ENCODE data around the gene MYO5B.

The MYO5B gene

GRCh38 chr18:49960376-49960775 lies 234.6 kb downstream of the MYO5B start:
- Histone ChIP-seq H3K4me2 (ENCODE audit: insufficient read depth, low read length, poor library complexity, severe bottlenecking) (no peak overlapping the region), H2AFZ (ENCODE audit: low read length) (no peak overlapping the region), H3K9me3 (replicated peaks in 1 of 2; ENCODE audit: control insufficient read depth in 2 of 2, insufficient read depth in 1 of 2, low read depth in 1 of 2, low read length in 2 of 2) (no peaks in the 10 kb centered on the region), H4K91ac (ENCODE audit: low read depth, low read length, poor library complexity) (no peak overlapping the region), H3K4me1 (ENCODE audit: control insufficient read depth in 2 of 2, insufficient read depth in 1 of 2, low read depth in 1 of 2, low read length in 2 of 2) (no peaks in the 10 kb centered on the region), H3K4me3 (ENCODE audit: low read length in 2 of 2) (no peak overlapping the region), H4K8ac (ENCODE audit: low read depth, low read length) (no peak overlapping the region), H3K4ac (ENCODE audit: low read length) (no peak overlapping the region), H2BK12ac (ENCODE audit: low read length) (no peak overlapping the region), H2BK15ac (ENCODE audit: low read length) (no peak overlapping the region), H2BK5ac (ENCODE audit: low read length) (no peak overlapping the region), H3K27ac (replicated peaks; ENCODE audit: low read length) (no peak overlapping the region), H3K18ac (ENCODE audit: low read length) (no peak overlapping the region), H3K79me1 (ENCODE audit: low read depth, low read length) (no peaks in the 10 kb centered on the region), H3K27me3 (ENCODE audit: control insufficient read depth in 3 of 3, insufficient read depth in 3 of 3, low read depth in 1 of 3, low read length in 3 of 3) (no peaks in the 10 kb centered on the region), H2BK120ac (ENCODE audit: low read depth, low read length) (no peak overlapping the region), H3K9ac (ENCODE audit: low read depth, low read length, poor library complexity) (no peak overlapping the region), H3K23ac (ENCODE audit: low read depth, low read length, poor library complexity) (no peak overlapping the region), H2AK5ac (ENCODE audit: low read depth, low read length) (no peak overlapping the region), H3K36me3 (replicated peaks in 1 of 2; ENCODE audit: control insufficient read depth in 2 of 2, insufficient read depth in 2 of 2, low read length in 2 of 2) (no peaks in the 10 kb centered on the region), H3K14ac (ENCODE audit: low read length) (peak overlapping the region; percentile 4)
- no peak for DNase-seq (ENCODE audit: low spot score)
- WGBS, 2 donors (ENCODE audit: extremely low coverage in 2 of 2, insufficient read length in 2 of 2, insufficient replicate concordance in 1 of 2), result no CpG with 5 or more reads among the region's 4 CpGs

- no peaks in the 10 kb centered on the region for H3K9me3 ChIP-seq (replicated peaks in 1 of 2; ENCODE audit: control insufficient read depth in 2 of 2, insufficient read depth in 1 of 2, low read depth in 1 of 2, low read length in 2 of 2)
- WGBS, 2 donors (ENCODE audit: extremely low coverage in 2 of 2, insufficient read length in 2 of 2, insufficient replicate concordance in 1 of 2), result no CpG with 5 or more reads among the region's 5 CpGs
- no peak overlapping the region for H2BK120ac ChIP-seq (ENCODE audit: low read depth, low read length)
- H2AK5ac ChIP-seq (ENCODE audit: low read depth, low read length), result no peak overlapping the region
- no peak overlapping the region for H2BK5ac ChIP-seq (ENCODE audit: low read length)
- no peak overlapping the region for H3K14ac ChIP-seq (ENCODE audit: low read length)
- no peak overlapping the region for H2BK15ac ChIP-seq (ENCODE audit: low read length)
- H3K27ac ChIP-seq (replicated peaks; ENCODE audit: low read length), result no peak overlapping the region
- no peak overlapping the region for H2BK12ac ChIP-seq (ENCODE audit: low read length)
- no peak overlapping the region for H4K8ac ChIP-seq (ENCODE audit: low read depth, low read length)
- H3K4ac ChIP-seq (ENCODE audit: low read length), result no peak overlapping the region
- H2AFZ ChIP-seq (ENCODE audit: low read length), result no peak overlapping the region
- no peak overlapping the region for H3K23ac ChIP-seq (ENCODE audit: low read depth, low read length, poor library complexity)
- no peaks in the 10 kb centered on the region for H3K27me3 ChIP-seq (ENCODE audit: control insufficient read depth in 3 of 3, insufficient read depth in 3 of 3, low read depth in 1 of 3, low read length in 3 of 3)
- H3K4me2 ChIP-seq (ENCODE audit: insufficient read depth, low read length, poor library complexity, severe bottlenecking), result no peak overlapping the region
- H3K36me3 ChIP-seq (replicated peaks in 1 of 2; ENCODE audit: control insufficient read depth in 2 of 2, insufficient read depth in 2 of 2, low read length in 2 of 2), result no peaks in the 10 kb centered on the region
- no peaks in the 10 kb centered on the region for H3K4me1 ChIP-seq (ENCODE audit: control insufficient read depth in 2 of 2, insufficient read depth in 1 of 2, low read depth in 1 of 2, low read length in 2 of 2)
- no peak for DNase-seq (ENCODE audit: low spot score)
- no peak overlapping the region for H3K18ac ChIP-seq (ENCODE audit: low read length)
- H3K9ac ChIP-seq (ENCODE audit: low read depth, low read length, poor library complexity), result no peak overlapping the region
- no peak overlapping the region for H4K91ac ChIP-seq (ENCODE audit: low read depth, low read length, poor library complexity)
- no peaks in the 10 kb centered on the region for H3K79me1 ChIP-seq (ENCODE audit: low read depth, low read length)
- no peak overlapping the region for H3K4me3 ChIP-seq (ENCODE audit: low read length in 2 of 2)
Measured at GRCh38 chr18:49959176-49959575, 235.8 kb downstream of the MYO5B start.

- Histone ChIP-seq H3K4me1 (ENCODE audit: control insufficient read depth in 2 of 2, insufficient read depth in 1 of 2, low read depth in 1 of 2, low read length in 2 of 2) (peaks cover 0 to 1% of the 10 kb centered on the region in 2 donors), H2AK5ac (ENCODE audit: low read depth, low read length) (no peak overlapping the region), H3K14ac (ENCODE audit: low read length) (no peak overlapping the region), H3K9me3 (replicated peaks in 1 of 2; ENCODE audit: control insufficient read depth in 2 of 2, insufficient read depth in 1 of 2, low read depth in 1 of 2, low read length in 2 of 2) (peaks cover 0 to 3% of the 10 kb centered on the region in 2 donors), H3K18ac (ENCODE audit: low read length) (no peak overlapping the region), H3K4ac (ENCODE audit: low read length) (no peak overlapping the region), H2BK12ac (ENCODE audit: low read length) (no peak overlapping the region), H3K36me3 (replicated peaks in 1 of 2; ENCODE audit: control insufficient read depth in 2 of 2, insufficient read depth in 2 of 2, low read length in 2 of 2) (no peaks in the 10 kb centered on the region), H3K27me3 (ENCODE audit: control insufficient read depth in 3 of 3, insufficient read depth in 3 of 3, low read depth in 1 of 3, low read length in 3 of 3) (peaks cover 0 to 14% (median 0%) of the 10 kb centered on the region in 3 experiments), H3K4me3 (ENCODE audit: low read length in 2 of 2) (no peak overlapping the region), H4K8ac (ENCODE audit: low read depth, low read length) (no peak overlapping the region), H3K9ac (ENCODE audit: low read depth, low read length, poor library complexity) (no peak overlapping the region), H2BK120ac (ENCODE audit: low read depth, low read length) (no peak overlapping the region), H3K4me2 (ENCODE audit: insufficient read depth, low read length, poor library complexity, severe bottlenecking) (no peak overlapping the region), H3K27ac (replicated peaks; ENCODE audit: low read length) (no peak overlapping the region), H4K91ac (ENCODE audit: low read depth, low read length, poor library complexity) (no peak overlapping the region), H3K79me1 (ENCODE audit: low read depth, low read length) (no peaks in the 10 kb centered on the region), H2BK15ac (ENCODE audit: low read length) (no peak overlapping the region), H3K23ac (ENCODE audit: low read depth, low read length, poor library complexity) (no peak overlapping the region), H2AFZ (ENCODE audit: low read length) (no peak overlapping the region), H2BK5ac (ENCODE audit: low read length) (no peak overlapping the region)
- no CpG with 5 or more reads among the region's 5 CpGs for WGBS, 2 donors (ENCODE audit: extremely low coverage in 2 of 2, insufficient read length in 2 of 2, insufficient replicate concordance in 1 of 2)
- DNase-seq (ENCODE audit: low spot score), result no peak
Measured at GRCh38 chr18:49955263-49955662, 239.7 kb downstream of the MYO5B start.

GRCh38 chr18:49953391-49953790 lies 241.6 kb downstream of the MYO5B start:
- Histone ChIP-seq H2BK120ac (ENCODE audit: low read depth, low read length) (no peak overlapping the region), H3K18ac (ENCODE audit: low read length) (no peak overlapping the region), H3K4ac (ENCODE audit: low read length) (no peak overlapping the region), H2BK5ac (ENCODE audit: low read length) (no peak overlapping the region), H2AFZ (ENCODE audit: low read length) (no peak overlapping the region), H4K8ac (ENCODE audit: low read depth, low read length) (no peak overlapping the region), H3K79me1 (ENCODE audit: low read depth, low read length) (no peaks in the 10 kb centered on the region), H2BK15ac (ENCODE audit: low read length) (no peak overlapping the region), H4K91ac (ENCODE audit: low read depth, low read length, poor library complexity) (no peak overlapping the region), H2BK12ac (ENCODE audit: low read length) (no peak overlapping the region), H3K4me3 (ENCODE audit: low read length in 2 of 2) (no peak overlapping the region), H3K27ac (replicated peaks; ENCODE audit: low read length) (no peak overlapping the region), H2AK5ac (ENCODE audit: low read depth, low read length) (no peak overlapping the region), H3K9me3 (replicated peaks in 1 of 2; ENCODE audit: control insufficient read depth in 2 of 2, insufficient read depth in 1 of 2, low read depth in 1 of 2, low read length in 2 of 2) (peaks cover 0 to 3% of the 10 kb centered on the region in 2 donors), H3K4me1 (ENCODE audit: control insufficient read depth in 2 of 2, insufficient read depth in 1 of 2, low read depth in 1 of 2, low read length in 2 of 2) (peaks cover 0 to 4% of the 10 kb centered on the region in 2 donors), H3K23ac (ENCODE audit: low read depth, low read length, poor library complexity) (no peak overlapping the region), H3K27me3 (ENCODE audit: control insufficient read depth in 3 of 3, insufficient read depth in 3 of 3, low read depth in 1 of 3, low read length in 3 of 3) (peaks cover 0 to 14% (median 0%) of the 10 kb centered on the region in 3 experiments), H3K36me3 (replicated peaks in 1 of 2; ENCODE audit: control insufficient read depth in 2 of 2, insufficient read depth in 2 of 2, low read length in 2 of 2) (no peaks in the 10 kb centered on the region), H3K9ac (ENCODE audit: low read depth, low read length, poor library complexity) (no peak overlapping the region), H3K14ac (ENCODE audit: low read length) (no peak overlapping the region), H3K4me2 (ENCODE audit: insufficient read depth, low read length, poor library complexity, severe bottlenecking) (no peak overlapping the region)
- DNase-seq (ENCODE audit: low spot score), result no peak
- no CpG with 5 or more reads among the region's 1 CpG for WGBS, 2 donors (ENCODE audit: extremely low coverage in 2 of 2, insufficient read length in 2 of 2, insufficient replicate concordance in 1 of 2)
